Activated CD8-positive, alpha-beta memory T cell treated with anti-CD3 and anti-CD28 coated beads, Interleukin-2, amount 50 U/mL, for 1 hour (primary cell): ENCODE results near the gene SLC25A1.

Source experiments
- DNase-seq: peaks from one replicate; pipeline ENCODE4 v3.0.0-alpha.2; 2020; ENCODE audit errors: extremely low read depth

The SLC25A1 gene

GRCh38 chr22:19178657-19179496 lies at the start of gene SLC25A1:
TSS of gene SLC25A1 (minus strand) at chr22:19178736. CDS start at chr22:19178673, 63 bp downstream.
- no peak for DNase-seq

GRCh38 chr22:19228179-19228578 lies 49.6 kb upstream of the SLC25A1 start:
- DNase-seq, result no peak

GRCh38 chr22:19226428-19226827 lies 47.9 kb upstream of the SLC25A1 start:
- no peak for DNase-seq

DNA sequence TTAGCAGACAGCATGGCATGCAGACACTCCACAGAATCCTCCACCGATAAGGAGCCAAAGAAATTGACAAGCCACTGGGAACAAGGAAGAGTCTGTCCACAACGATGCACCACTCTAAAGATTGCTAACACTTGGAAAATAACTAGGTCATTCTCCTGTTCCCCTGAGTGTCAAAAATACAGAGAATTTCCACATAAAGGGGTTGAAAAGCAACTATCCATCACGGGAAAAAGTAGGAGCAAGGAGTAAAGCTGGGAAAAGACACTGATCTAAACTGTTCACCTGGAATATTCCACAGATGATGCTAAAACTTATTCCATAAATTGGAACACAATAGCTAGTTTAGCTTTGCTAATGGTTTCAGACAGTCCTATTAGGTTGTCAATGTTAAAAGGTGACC lies 47.0 kb upstream of the SLC25A1 start:
- DNase-seq, result no peak

- DNase-seq, result no peak
Observed at GRCh38 chr22:19224985-19225384, 46.4 kb upstream of the SLC25A1 start.

DNA sequence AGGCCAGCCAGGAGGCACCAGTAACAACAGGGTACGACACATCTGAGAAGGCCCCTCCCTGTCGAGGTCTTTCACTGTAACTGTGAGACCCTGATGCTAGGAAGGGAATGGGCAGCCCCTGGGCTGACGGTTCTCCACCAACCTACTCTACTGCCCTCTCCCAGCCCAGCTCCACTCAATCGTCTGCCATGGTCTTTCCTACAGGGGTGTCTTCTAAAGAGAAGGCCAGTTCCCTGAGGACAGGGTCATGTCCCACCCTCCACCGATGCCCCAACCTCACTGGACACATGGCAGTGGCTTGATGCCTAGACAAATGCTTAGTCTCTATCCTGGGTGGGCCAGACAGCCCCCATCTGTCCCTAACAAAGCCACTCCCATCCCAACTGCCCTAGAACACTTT lies 46.0 kb upstream of the SLC25A1 start:
- no peak for DNase-seq

DNA sequence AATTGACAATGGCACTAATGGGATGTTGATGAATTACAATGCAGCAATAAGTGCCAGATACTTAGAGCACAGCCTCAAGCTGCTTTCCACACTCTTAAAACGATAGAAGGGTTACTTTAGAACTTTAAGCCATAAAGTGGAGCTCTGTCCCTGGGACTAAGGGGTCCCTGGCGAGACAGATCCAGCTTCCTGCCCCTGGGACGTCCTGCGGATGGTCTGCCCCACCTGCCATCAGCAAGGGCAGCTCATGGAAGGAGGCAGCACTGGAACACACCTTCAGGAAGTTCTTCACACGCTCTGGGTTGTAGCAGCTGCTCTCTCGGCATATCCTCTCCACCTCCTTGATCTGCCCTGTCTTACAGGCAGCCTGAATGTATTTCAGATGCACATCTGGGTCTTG lies 45.1 kb upstream of the SLC25A1 start:
- DNase-seq, result no peak

- DNase-seq, result no peak
Observed at GRCh38 chr22:19223110-19223509, 44.6 kb upstream of the SLC25A1 start.

GRCh38 chr22:19222242-19223005 lies 43.9 kb upstream of the SLC25A1 start:
- DNase-seq, result no peak

DNA sequence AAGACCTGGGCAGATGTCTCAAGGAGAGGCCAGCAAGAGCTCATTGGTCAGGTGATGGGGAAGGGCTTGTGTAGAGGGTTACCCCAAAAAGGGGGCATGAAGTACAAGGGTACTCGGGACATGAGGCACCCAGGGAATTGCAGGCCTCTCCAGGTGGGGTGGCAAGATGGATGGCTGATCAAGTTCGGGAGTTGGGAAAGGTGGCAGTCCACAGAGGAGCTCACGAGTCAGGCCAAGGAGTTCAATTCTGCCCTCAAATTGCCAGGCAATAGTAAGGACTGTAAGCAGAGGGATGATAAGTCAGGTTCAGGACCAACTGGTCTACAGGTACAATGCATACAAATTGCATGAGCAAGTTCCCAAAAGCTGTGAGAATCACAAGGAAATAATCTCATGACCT lies 42.3 kb upstream of the SLC25A1 start:
- no peak for DNase-seq

GRCh38 chr22:19218541-19219233 lies 40.2 kb upstream of the SLC25A1 start:
- no peak for DNase-seq

- no peak for DNase-seq
Observed at GRCh38 chr22:19216579-19216978, 38.0 kb upstream of the SLC25A1 start.

- DNase-seq, result no peak
Observed at GRCh38 chr22:19215360-19215759, 36.8 kb upstream of the SLC25A1 start.

DNA sequence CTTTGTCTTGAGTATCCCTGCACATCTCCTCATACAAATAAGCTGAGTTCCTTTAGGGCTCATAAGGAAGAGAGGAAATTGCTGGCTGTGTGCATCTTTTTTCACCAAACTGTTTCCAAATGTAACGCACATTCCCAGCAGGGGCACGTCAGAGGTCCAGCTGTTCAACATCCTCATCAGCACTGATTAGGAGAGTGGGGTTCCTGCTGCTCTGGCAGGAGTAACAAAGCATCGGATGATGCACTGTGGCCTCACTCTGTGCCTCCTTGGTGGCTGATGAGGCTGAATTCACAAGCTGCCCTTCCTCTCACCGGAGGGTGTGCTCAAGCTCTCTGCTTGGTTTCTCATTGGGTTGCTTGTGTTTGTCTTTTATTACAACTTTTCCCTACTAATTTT lies 35.5 kb upstream of the SLC25A1 start:
- DNase-seq, result no peak

- no peak for DNase-seq
Observed at GRCh38 chr22:19213442-19214077, 35.0 kb upstream of the SLC25A1 start.

DNA sequence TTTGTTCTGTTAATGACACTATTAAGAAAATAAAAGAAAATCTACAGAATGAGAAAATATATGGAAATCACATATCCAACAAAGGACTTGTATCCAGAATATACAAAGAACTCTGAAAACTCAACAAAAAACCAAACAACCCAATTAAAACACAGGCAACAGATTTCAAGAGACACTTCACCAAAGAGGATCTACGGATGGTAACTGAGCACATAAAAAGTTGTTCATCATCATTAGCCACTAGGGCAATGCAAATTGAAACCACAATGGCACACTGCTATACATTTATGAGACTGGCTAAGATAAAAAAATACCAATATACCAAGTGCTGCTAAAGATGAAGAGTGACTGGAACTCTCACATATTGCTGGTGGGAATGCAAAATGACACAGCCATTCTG lies 34.5 kb upstream of the SLC25A1 start:
- no peak for DNase-seq

DNA sequence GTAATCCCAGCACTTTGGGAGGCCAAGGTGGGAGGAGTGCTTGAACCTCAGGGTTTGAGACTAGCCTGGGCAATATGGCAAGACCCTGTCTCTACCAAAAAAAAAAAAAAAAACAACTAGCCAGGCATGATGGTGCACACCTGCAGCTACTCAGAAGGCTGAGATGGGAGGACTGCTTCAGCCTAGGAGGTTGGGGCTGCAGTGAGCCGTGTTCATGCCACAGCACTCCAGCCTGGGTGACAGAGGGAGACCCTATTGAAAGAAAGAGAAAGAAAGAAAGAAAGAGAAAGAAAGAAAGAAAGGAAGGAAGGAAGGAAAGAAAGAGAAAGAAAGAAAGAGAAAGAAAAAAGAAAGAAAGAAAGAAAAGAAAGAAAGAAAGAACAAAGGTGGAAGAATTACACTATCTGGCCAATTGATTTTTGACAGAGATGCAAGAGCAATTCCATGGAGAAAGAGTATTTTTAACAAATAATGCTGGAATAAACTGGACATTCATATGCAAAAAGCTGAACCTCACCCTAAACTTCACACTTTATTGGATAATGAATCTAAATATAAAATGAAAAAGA lies 33.9 kb upstream of the SLC25A1 start:
- DNase-seq, result no peak

- DNase-seq, result no peak
Observed at GRCh38 chr22:19210188-19210587, 31.7 kb upstream of the SLC25A1 start.

DNA sequence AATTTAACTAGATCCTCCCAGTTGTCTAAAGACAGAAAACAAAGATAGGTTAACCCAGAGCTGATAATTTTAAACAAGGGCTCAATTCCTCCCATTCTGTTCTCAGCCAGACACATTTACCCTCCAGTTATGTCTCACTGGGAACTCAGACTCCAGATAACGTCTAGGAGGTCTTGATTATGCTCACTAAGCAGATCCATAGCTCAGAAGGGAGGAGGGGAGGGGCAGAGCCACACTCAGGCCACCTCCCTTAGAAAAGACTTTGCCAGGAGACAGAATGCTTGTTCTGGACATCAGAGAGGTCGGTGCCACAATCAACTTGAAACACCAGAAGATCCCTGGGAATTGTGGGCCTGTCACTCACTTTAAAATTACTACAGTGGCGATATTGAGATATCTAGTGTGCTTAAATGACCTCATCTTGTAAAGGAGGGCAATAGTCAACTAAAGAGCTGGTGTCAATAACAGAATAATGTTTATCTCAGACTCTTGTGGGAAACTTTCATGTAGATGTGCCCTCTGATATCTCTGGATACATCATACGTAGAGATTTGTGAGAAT lies 29.8 kb upstream of the SLC25A1 start:
- DNase-seq, result no peak

GRCh38 chr22:19207884-19208283 lies 29.3 kb upstream of the SLC25A1 start:
- no peak for DNase-seq

DNA sequence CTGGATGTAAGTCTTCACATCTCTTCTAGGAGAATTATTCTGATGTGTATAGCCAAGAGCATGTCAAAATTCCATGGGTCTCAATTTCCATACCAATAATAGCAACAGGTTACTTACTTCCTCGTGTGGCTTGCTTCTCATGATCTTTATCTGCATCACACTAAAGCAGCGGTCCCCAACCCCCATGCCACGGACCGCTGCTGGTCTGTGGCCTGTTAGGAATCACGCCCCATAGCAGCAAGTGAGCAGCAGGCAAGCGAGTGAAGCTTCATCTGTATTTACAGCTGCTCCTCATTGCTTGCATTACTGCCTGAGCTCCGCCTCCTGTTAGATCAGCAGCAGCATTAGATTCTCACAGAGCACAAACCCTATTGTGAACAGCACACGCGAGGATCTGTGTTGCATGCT lies 28.9 kb upstream of the SLC25A1 start:
- DNase-seq, result no peak
